Neural cell (in vitro differentiated cells): ENCODE data around the gene PLEKHG3.

ENCODE experiments used
- CTCF ChIP-seq: fragments of 450-650 bp; IDR thresholded peaks from 2 replicates; pipeline ENCODE4 v1.5.1; 2014; ENCODE audit warnings: antibody characterized with exemption, mild to moderate bottlenecking, moderate library complexity; ENCODE audit not compliant: poor library complexity, severe bottlenecking
- EP300 ChIP-seq: fragments of 450-650 bp; conservative IDR thresholded peaks from 2 replicates; pipeline ENCODE4 v1.6.1; 2014; ENCODE audit warnings: antibody characterized with exemption, mild to moderate bottlenecking, moderate library complexity; ENCODE audit not compliant: poor library complexity, severe bottlenecking
- EZH2 ChIP-seq: fragments of 200-600, 300-800 bp; shearing (Covaris generic), sonication (generic); IDR thresholded peaks from 2 replicates; pipeline ENCODE4 v1.6.1; 2014; ENCODE audit warnings: antibody characterized with exemption, low read length, borderline replicate concordance, mild to moderate bottlenecking; ENCODE audit not compliant: insufficient read depth, poor library complexity, severe bottlenecking
- MXI1 ChIP-seq: fragments of 450-650 bp; conservative IDR thresholded peaks from 2 replicates; pipeline ENCODE4 v1.6.1; 2014; ENCODE audit warnings: antibody characterized with exemption, mild to moderate bottlenecking; ENCODE audit not compliant: poor library complexity, severe bottlenecking
- POLR2AphosphoS5 ChIP-seq: IDR thresholded peaks from 2 replicates; pipeline ENCODE4 v1.6.1; 2012
- RAD21 ChIP-seq: fragments of 450-650 bp; conservative IDR thresholded peaks from 2 replicates; pipeline ENCODE4 v1.6.1; 2014; ENCODE audit warnings: antibody characterized with exemption, mild to moderate bottlenecking, moderate library complexity
- REST ChIP-seq: IDR thresholded peaks from 2 replicates; pipeline ENCODE4 v1.6.1; 2012; ENCODE audit warnings: borderline replicate concordance

GRCh38 chr14:64715146-64715627, 11.0 kb downstream of the PLEKHG3 start:
- no peak for TF ChIP-seq EP300
- TF ChIP-seq REST: no peak
- TF ChIP-seq CTCF: no peak
- TF ChIP-seq POLR2AphosphoS5: no peak
- no peak for TF ChIP-seq RAD21
- no peak for TF ChIP-seq MXI1
- TF ChIP-seq EZH2: no peak
